ENCODE results near the gene HLA-DOA.

DNA sequence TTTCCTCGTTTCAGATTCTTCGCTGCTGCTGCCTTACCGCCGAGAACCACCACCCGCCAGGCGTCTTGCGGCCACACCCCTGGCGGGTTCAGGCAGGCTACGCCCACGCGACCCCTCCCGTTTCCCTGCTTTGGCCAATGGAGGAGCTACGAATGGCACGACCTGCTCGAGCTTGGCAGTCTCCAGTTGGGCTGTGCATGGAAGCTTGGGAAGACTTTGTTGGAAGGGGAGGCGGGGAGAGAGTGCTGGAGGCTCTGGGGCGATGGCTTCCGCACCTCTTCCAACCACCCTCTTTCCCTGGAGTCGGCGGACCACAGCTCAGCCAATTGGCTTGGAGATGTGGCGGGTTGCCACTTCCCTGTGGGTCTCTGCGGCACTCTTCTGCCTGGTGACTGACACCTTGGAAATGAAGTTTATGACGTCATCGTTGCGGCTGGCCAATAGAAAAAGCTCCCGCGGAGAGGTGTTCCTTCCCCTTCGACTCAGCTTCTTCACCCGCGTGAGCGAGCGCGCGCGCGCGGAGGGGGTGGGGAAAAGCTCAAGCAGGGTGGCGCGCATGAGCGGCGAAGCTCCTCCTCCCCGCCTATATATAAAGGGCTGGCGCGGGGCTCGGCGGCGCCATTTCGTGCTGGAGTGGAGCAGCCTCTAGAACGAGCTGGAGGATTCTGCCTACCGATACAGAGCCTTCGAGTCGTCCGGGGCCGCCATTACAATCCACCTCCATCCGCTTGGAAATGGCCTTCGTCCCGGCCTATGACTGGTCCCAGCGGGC lies 37.6 kb downstream of the HLA-DOA start:
- TF ChIP-seq, protein P1, sequence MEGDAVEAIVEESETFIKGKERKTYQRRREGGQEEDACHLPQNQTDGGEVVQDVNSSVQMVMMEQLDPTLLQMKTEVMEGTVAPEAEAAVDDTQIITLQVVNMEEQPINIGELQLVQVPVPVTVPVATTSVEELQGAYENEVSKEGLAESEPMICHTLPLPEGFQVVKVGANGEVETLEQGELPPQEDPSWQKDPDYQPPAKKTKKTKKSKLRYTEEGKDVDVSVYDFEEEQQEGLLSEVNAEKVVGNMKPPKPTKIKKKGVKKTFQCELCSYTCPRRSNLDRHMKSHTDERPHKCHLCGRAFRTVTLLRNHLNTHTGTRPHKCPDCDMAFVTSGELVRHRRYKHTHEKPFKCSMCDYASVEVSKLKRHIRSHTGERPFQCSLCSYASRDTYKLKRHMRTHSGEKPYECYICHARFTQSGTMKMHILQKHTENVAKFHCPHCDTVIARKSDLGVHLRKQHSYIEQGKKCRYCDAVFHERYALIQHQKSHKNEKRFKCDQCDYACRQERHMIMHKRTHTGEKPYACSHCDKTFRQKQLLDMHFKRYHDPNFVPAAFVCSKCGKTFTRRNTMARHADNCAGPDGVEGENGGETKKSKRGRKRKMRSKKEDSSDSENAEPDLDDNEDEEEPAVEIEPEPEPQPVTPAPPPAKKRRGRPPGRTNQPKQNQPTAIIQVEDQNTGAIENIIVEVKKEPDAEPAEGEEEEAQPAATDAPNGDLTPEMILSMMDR (IDR thresholded peaks at IDR 0.05; ENCODE audit: insufficient read depth, low read length) = no peak
- TF ChIP-seq, protein P2, sequence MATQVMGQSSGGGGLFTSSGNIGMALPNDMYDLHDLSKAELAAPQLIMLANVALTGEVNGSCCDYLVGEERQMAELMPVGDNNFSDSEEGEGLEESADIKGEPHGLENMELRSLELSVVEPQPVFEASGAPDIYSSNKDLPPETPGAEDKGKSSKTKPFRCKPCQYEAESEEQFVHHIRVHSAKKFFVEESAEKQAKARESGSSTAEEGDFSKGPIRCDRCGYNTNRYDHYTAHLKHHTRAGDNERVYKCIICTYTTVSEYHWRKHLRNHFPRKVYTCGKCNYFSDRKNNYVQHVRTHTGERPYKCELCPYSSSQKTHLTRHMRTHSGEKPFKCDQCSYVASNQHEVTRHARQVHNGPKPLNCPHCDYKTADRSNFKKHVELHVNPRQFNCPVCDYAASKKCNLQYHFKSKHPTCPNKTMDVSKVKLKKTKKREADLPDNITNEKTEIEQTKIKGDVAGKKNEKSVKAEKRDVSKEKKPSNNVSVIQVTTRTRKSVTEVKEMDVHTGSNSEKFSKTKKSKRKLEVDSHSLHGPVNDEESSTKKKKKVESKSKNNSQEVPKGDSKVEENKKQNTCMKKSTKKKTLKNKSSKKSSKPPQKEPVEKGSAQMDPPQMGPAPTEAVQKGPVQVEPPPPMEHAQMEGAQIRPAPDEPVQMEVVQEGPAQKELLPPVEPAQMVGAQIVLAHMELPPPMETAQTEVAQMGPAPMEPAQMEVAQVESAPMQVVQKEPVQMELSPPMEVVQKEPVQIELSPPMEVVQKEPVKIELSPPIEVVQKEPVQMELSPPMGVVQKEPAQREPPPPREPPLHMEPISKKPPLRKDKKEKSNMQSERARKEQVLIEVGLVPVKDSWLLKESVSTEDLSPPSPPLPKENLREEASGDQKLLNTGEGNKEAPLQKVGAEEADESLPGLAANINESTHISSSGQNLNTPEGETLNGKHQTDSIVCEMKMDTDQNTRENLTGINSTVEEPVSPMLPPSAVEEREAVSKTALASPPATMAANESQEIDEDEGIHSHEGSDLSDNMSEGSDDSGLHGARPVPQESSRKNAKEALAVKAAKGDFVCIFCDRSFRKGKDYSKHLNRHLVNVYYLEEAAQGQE (IDR thresholded peaks at IDR 0.05; ENCODE audit: insufficient replicate concordance, low read depth) = peak; percentile 82

Data from HL-60 (cell line).